Measurements from ENCODE around the gene CAVIN2. TPM values are rescaled to one million over a fixed set of nuclear protein-coding genes. Genes with fewer than 3 reads are reported as not detected.
A peak's percentile ranks its signal among the peaks of the same experiment; 100 is the strongest.

CAVIN2 gene
- not detected in 2 replicates for total RNA-seq (2014; rRNA removed; shearing (Covaris generic))
- not detected in 2 replicates for polyA plus RNA-seq (2015; cell fraction: cytosol; rRNA removed)
- not detected in 2 replicates for polyA plus RNA-seq (2015; cell fraction: nucleus; rRNA removed)

GRCh38 chr2:191846515-191847476 is at the start of gene CAVIN2:
CAVIN2 (minus strand) TSS chr2:191847088; CDS start chr2:191846925, 163 bp downstream.
- in situ Hi-C loops (cut with HindIII; ENCODE audit: low pct_unique_long_range_greater_than_20kb, low sequenced_read_pairs), result no loop called here
- DNase-seq (ENCODE audit: low read depth, low spot score), result no peak

- in situ Hi-C loops (cut with HindIII; ENCODE audit: low pct_unique_long_range_greater_than_20kb, low sequenced_read_pairs), result no loop called here
- no peak for DNase-seq (ENCODE audit: low read depth, low spot score)
Observed at GRCh38 chr2:191895743-191896142, 48.9 kb upstream of the CAVIN2 start.

- DNase-seq (ENCODE audit: low read depth, low spot score), result no peak
- in situ Hi-C loops (cut with HindIII; ENCODE audit: low pct_unique_long_range_greater_than_20kb, low sequenced_read_pairs), result no loop called here
Observed at GRCh38 chr2:191895195-191895594, 48.3 kb upstream of the CAVIN2 start.

- in situ Hi-C loops (cut with HindIII; ENCODE audit: low pct_unique_long_range_greater_than_20kb, low sequenced_read_pairs), result no loop called here
- DNase-seq (ENCODE audit: low read depth, low spot score), result no peak
Observed at GRCh38 chr2:191894681-191895147, 47.8 kb upstream of the CAVIN2 start.

GRCh38 chr2:191892391-191892790 is 45.5 kb upstream of the CAVIN2 start:
- DNase-seq (ENCODE audit: low read depth, low spot score), result no peak
- in situ Hi-C loops (cut with HindIII; ENCODE audit: low pct_unique_long_range_greater_than_20kb, low sequenced_read_pairs), result no loop called here

GRCh38 chr2:191891656-191892055 is 44.8 kb upstream of the CAVIN2 start:
- in situ Hi-C loops (cut with HindIII; ENCODE audit: low pct_unique_long_range_greater_than_20kb, low sequenced_read_pairs), result no loop called here
- no peak for DNase-seq (ENCODE audit: low read depth, low spot score)

- DNase-seq (ENCODE audit: low read depth, low spot score), result no peak
- in situ Hi-C loops (cut with HindIII; ENCODE audit: low pct_unique_long_range_greater_than_20kb, low sequenced_read_pairs), result no loop called here
Observed at GRCh38 chr2:191889931-191890330, 43.0 kb upstream of the CAVIN2 start.

GRCh38 chr2:191888400-191889166 is 41.7 kb upstream of the CAVIN2 start:
- no peak for DNase-seq (ENCODE audit: low read depth, low spot score)
- in situ Hi-C loops (cut with HindIII; ENCODE audit: low pct_unique_long_range_greater_than_20kb, low sequenced_read_pairs), result no loop called here

GRCh38 chr2:191885650-191886049 is 38.8 kb upstream of the CAVIN2 start:
- in situ Hi-C loops (cut with HindIII; ENCODE audit: low pct_unique_long_range_greater_than_20kb, low sequenced_read_pairs), result no loop called here
- no peak for DNase-seq (ENCODE audit: low read depth, low spot score)

- DNase-seq (ENCODE audit: low read depth, low spot score), result no peak
- in situ Hi-C loops (cut with HindIII; ENCODE audit: low pct_unique_long_range_greater_than_20kb, low sequenced_read_pairs), result no loop called here
Observed at GRCh38 chr2:191885098-191885497, 38.2 kb upstream of the CAVIN2 start.

- DNase-seq (ENCODE audit: low read depth, low spot score), result no peak
- in situ Hi-C loops (cut with HindIII; ENCODE audit: low pct_unique_long_range_greater_than_20kb, low sequenced_read_pairs), result no loop called here
Observed at GRCh38 chr2:191881982-191882816, 35.3 kb upstream of the CAVIN2 start.

GRCh38 chr2:191878548-191879279 is 31.8 kb upstream of the CAVIN2 start:
- in situ Hi-C loops (cut with HindIII; ENCODE audit: low pct_unique_long_range_greater_than_20kb, low sequenced_read_pairs), result no loop called here
- no peak for DNase-seq (ENCODE audit: low read depth, low spot score)

GRCh38 chr2:191877875-191878274 is 31.0 kb upstream of the CAVIN2 start:
- in situ Hi-C loops (cut with HindIII; ENCODE audit: low pct_unique_long_range_greater_than_20kb, low sequenced_read_pairs), result no loop called here
- DNase-seq (ENCODE audit: low read depth, low spot score), result no peak

- in situ Hi-C loops (cut with HindIII; ENCODE audit: low pct_unique_long_range_greater_than_20kb, low sequenced_read_pairs), result no loop called here
- DNase-seq (ENCODE audit: low read depth, low spot score), result no peak
Observed at GRCh38 chr2:191875859-191876258, 29.0 kb upstream of the CAVIN2 start.

GRCh38 chr2:191870744-191871143 is 23.9 kb upstream of the CAVIN2 start:
- in situ Hi-C loops (cut with HindIII; ENCODE audit: low pct_unique_long_range_greater_than_20kb, low sequenced_read_pairs), result no loop called here
- peak; percentile 19 for DNase-seq (ENCODE audit: low read depth, low spot score)

- in situ Hi-C loops (cut with HindIII; ENCODE audit: low pct_unique_long_range_greater_than_20kb, low sequenced_read_pairs), result no loop called here
- no peak for DNase-seq (ENCODE audit: low read depth, low spot score)
Observed at GRCh38 chr2:191869781-191870180, 22.9 kb upstream of the CAVIN2 start.

- peak; percentile 63 for DNase-seq (ENCODE audit: low read depth, low spot score)
- in situ Hi-C loops (cut with HindIII; ENCODE audit: low pct_unique_long_range_greater_than_20kb, low sequenced_read_pairs), result no loop called here
Observed at GRCh38 chr2:191869178-191869577, 22.3 kb upstream of the CAVIN2 start.
